ENCODE measurements around the gene CPLANE2. TPM values are rescaled to one million over a fixed set of nuclear protein-coding genes. Genes with fewer than 3 reads are reported as not detected.

The CPLANE2 gene
- total and polyA plus RNA-seq, 12 donors, result 2.2 to 11.1 (median 6.8) TPM

DNA sequence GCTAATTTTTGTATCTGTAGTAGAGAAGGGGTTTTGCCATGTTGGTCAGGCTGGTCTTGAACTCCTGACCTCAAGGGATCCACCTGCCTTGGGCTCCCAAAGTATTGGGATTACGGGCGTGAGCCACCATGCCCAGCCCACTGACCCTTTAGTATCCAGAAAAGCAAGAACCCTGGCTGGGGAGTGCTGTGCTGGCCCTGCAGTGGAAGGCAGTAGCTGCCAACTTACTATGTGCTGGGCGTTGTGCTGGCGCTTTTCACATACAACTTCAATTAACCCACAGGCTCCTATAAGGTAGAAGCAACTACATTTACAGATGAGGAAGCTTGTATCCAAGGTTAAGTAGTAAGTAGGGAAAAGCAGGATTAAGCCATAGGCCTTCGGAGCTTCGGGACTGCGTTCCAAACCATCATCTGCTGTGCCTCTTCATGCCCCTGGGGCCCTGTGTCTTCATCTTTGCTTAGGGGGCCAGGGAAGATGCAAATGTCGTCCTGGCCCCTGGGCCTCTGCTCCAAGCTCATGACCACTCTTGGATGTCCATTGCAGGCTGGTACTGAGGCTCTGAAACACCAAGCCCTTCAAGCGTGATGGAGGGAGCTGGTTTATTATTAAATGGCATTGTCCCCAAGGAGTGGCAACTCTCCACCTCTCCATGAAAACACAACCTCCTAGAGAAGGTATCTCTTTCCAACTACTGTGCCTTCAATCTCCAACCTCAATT, 8.7 kb upstream of the CPLANE2 start:
- peak overlapping the region in 1 of 10 donors; percentile 85 for H3K27ac ChIP-seq
- H3K4me3 ChIP-seq, result no peak overlapping the region
- H3K27me3 ChIP-seq, result no peaks in the 10 kb centered on the region
- no peaks in the 10 kb centered on the region for H3K9me3 ChIP-seq
- H3K36me3 ChIP-seq, result peaks cover 0 to 24% (median 0%) of the 10 kb centered on the region in 9 donors
- H3K4me1 ChIP-seq, result peaks cover 26 to 63% (median 48%) of the 10 kb centered on the region in 9 donors
- DNase-seq (no peak), ATAC-seq (no peak)
- intact Hi-C loops (cut with DNase I), result loop anchor here in 9 of 10 donors (2.0 to 10.0 kb wide), 6 partner anchors 107 to 167 kb away; partner anchors contain the start of genes FBXO42 (in 3 of the 9) and SZRD1 (in 2 of the 9)
- TF ChIP-seq, protein P1, sequence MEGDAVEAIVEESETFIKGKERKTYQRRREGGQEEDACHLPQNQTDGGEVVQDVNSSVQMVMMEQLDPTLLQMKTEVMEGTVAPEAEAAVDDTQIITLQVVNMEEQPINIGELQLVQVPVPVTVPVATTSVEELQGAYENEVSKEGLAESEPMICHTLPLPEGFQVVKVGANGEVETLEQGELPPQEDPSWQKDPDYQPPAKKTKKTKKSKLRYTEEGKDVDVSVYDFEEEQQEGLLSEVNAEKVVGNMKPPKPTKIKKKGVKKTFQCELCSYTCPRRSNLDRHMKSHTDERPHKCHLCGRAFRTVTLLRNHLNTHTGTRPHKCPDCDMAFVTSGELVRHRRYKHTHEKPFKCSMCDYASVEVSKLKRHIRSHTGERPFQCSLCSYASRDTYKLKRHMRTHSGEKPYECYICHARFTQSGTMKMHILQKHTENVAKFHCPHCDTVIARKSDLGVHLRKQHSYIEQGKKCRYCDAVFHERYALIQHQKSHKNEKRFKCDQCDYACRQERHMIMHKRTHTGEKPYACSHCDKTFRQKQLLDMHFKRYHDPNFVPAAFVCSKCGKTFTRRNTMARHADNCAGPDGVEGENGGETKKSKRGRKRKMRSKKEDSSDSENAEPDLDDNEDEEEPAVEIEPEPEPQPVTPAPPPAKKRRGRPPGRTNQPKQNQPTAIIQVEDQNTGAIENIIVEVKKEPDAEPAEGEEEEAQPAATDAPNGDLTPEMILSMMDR (IDR thresholded peaks at IDR 0.05), result no peak
- WGBS, 2 donors, result 93 to 95% methylated on average over 9 of the region's 9 CpGs

DNA sequence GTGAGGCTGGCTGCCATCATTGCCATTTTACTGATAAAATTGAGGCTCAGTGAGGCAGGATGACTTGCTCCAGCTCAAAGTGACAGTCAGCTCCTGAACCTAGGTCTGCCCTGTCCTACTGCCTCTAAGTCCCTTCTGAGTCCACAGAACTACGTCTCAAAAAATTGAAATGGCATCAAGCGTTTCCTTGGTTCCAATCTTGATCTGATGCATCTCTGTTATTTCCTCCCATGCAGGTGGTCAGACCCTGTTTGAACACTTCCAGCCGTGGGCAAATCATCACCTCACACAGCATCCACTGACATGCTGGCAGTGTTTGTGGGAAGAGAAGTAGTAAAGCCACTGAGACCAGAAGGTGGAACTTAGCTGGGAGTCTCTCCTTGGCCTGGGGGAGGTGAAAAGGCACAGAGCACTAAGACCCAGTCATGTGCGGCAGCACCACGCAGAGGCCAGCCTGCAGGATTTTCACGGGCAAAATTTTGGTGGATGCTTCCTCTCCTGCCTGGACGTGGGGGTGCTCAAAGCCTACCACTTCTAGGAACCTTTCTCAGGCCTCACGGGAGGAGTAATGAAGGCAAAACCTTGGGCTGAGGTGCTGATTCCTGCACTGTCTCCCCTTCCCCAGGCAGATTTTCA, 7.8 kb upstream of the CPLANE2 start:
- TF ChIP-seq, protein P1 (IDR thresholded peaks at IDR 0.05), result peak in 1 of 9 donors; percentile 30
- Histone ChIP-seq H3K9me3 (no peaks in the 10 kb centered on the region), H3K27ac (peak overlapping the region in 3 of 10 donors; percentile 10 to 85 (median 36)), H3K4me3 (no peak overlapping the region), H3K4me1 (peaks cover 20 to 54% (median 40%) of the 10 kb centered on the region in 9 donors), H3K27me3 (no peaks in the 10 kb centered on the region), H3K36me3 (peaks cover 0 to 18% (median 0%) of the 10 kb centered on the region in 9 donors)
- DNase-seq (no peak), ATAC-seq (no peak)
- WGBS, 2 donors, result 77 to 79% methylated on average over 8 of the region's 8 CpGs
- intact Hi-C loops (cut with DNase I), result loop anchor here (1.0 to 10.0 kb wide), 13 partner anchors 37 to 167 kb away; partner anchors contain the start of genes FBXO42 (in 3 of the 10) and SZRD1 (in 2 of the 10)

DNA sequence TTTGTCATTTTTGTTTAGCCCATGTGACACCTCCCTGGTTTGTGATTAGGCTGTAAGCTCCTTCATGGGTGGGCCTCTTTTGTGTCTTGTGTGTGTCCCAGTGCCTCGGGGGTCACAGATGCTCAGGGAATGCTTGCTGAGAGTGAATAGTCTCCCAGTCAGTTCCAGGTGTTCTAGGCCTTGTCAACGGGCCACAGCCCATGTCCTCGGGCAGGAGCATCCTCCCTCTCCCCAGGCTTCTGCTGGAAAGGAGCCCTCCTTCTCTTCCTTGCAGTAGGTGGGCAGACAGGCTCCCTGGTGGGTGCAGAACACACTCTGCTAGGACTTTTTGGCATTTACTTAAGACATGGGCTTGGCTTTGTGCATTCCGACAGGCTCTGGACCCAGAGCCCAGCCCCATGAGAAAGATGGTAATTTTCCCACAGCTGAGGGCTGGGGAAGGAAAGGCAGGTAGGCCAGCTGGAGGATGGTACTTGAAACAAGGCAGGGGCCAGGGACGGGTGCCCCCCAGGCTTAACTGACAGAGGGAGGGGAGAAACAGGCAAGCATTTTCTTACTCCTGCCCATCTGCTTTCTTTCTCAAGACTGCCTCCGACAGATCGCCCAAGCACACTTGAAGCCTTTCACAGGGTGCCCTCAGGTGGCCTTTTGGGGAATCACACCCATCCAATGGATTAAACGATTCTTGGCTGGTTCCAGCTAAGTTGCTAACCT, 7.1 kb upstream of the CPLANE2 start:
- TF ChIP-seq, protein P1 (IDR thresholded peaks at IDR 0.05), result peak; percentile 76 to 87 (median 83)
- no peaks in the 10 kb centered on the region for H3K27me3 ChIP-seq
- peak; percentile 7 to 57 (median 38) for ATAC-seq
- no peak overlapping the region for H3K4me3 ChIP-seq
- H3K9me3 ChIP-seq, result no peaks in the 10 kb centered on the region
- intact Hi-C loops (cut with DNase I), result loop anchor here in 9 of 10 donors (1.0 to 10.0 kb wide), 12 partner anchors 37 to 167 kb away; partner anchors contain the start of gene SZRD1 (in 2 of the 9)
- H3K27ac ChIP-seq, result peak overlapping the region in 3 of 10 donors; percentile 10 to 46 (median 36)
- H3K36me3 ChIP-seq, result peaks cover 0 to 18% (median 0%) of the 10 kb centered on the region in 9 donors
- peak; percentile 65 to 76 for DNase-seq
- H3K4me1 ChIP-seq, result peaks cover 13 to 48% (median 34%) of the 10 kb centered on the region in 9 donors
- WGBS, 2 donors, result 31 to 36% methylated on average over 8 of the region's 8 CpGs

DNA sequence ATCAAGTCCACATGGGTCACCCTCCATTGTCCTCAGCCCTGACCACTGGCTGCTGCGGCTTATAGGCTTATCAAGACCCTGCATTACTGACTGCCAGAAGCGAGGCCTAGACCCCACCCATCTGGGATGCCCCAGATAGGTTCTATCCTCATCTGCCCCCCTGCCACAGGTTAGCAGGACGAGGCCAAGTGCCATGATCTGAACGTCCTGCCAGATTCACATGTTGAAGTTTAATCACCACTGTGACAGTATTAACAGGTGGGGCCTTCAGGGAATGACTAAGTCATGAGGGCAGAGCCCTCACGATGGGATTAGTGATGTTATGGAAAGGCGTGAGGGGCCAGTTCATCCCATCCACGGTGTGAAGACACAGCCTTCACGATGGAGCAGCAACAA, 6.2 kb upstream of the CPLANE2 start:
- WGBS, 2 donors, result 68 to 71% methylated on average over 8 of the region's 8 CpGs
- TF ChIP-seq, protein P1 (IDR thresholded peaks at IDR 0.05), result no peak
- DNase-seq (no peak), ATAC-seq (no peak)
- Histone ChIP-seq H3K4me1 (peaks cover 5 to 39% (median 25%) of the 10 kb centered on the region in 9 donors), H3K27ac (no peak overlapping the region), H3K9me3 (no peaks in the 10 kb centered on the region), H3K36me3 (peaks cover 0 to 18% (median 0%) of the 10 kb centered on the region in 9 donors), H3K4me3 (no peak overlapping the region), H3K27me3 (no peaks in the 10 kb centered on the region)
- intact Hi-C loops (cut with DNase I), result loop anchor here in 9 of 10 donors (5.0 to 10.0 kb wide), 9 partner anchors 36 to 166 kb away; partner anchors contain the start of gene SZRD1 (in 2 of the 9)
